Endodermal cell (in vitro differentiated cells): ENCODE results near the gene BACH2. TPM values are rescaled to one million over a fixed set of nuclear protein-coding genes. Genes with fewer than 3 reads are reported as not detected.

Experiments used
- DNase-seq: peaks from one replicate; pipeline ENCODE4 v3.0.0-alpha.2; 2017
- H3K27ac ChIP-seq: 2 replicates; pipeline ENCODE4 v1.5.1; 2013; ENCODE audit warnings: mild to moderate bottlenecking, low read depth, low read length, moderate library complexity
- H3K27me3 ChIP-seq: 2 replicates; pipeline ENCODE4 v1.6.1; 2013; ENCODE audit warnings: mild to moderate bottlenecking, low read length, moderate library complexity; ENCODE audit not compliant: insufficient read depth, control insufficient read depth, poor library complexity, severe bottlenecking
- H3K36me3 ChIP-seq: 2 replicates; pipeline ENCODE4 v1.7.0; 2013; ENCODE audit warnings: mild to moderate bottlenecking, low read length, moderate library complexity; ENCODE audit not compliant: control insufficient read depth, insufficient read depth
- H3K4me1 ChIP-seq: one replicate; pipeline ENCODE4 v1.7.0; 2013; ENCODE audit warnings: low read length; ENCODE audit not compliant: control insufficient read depth, insufficient read depth
- H3K4me3 ChIP-seq: 2 replicates; pipeline ENCODE4 v1.5.1; 2013; ENCODE audit warnings: mild to moderate bottlenecking, low read length, moderate library complexity
- H3K9ac ChIP-seq: 2 replicates; pipeline ENCODE4 v1.6.1; 2013; ENCODE audit warnings: mild to moderate bottlenecking, low read length, moderate library complexity; ENCODE audit not compliant: poor library complexity, severe bottlenecking; ENCODE audit errors: extremely low read depth
- H3K9me3 ChIP-seq: 2 replicates; pipeline ENCODE4 v1.6.1; 2013; ENCODE audit warnings: mild to moderate bottlenecking, low read length, moderate library complexity; ENCODE audit not compliant: control insufficient read depth
- H3K27ac Mint-ChIP-seq: 2 replicates; pipeline ENCODE4 v1.8.0; 2020; ENCODE audit warnings: mixed read lengths
- H3K27me3 Mint-ChIP-seq: 2 replicates; pipeline ENCODE4 v1.8.0; 2021; ENCODE audit warnings: mild to moderate bottlenecking, mixed read lengths; ENCODE audit not compliant: insufficient read depth
- H3K36me3 Mint-ChIP-seq: 2 replicates; pipeline ENCODE4 v1.8.0; 2020; ENCODE audit warnings: low read depth, mixed read lengths
- H3K4me1 Mint-ChIP-seq: 2 replicates; pipeline ENCODE4 v1.8.0; 2020; ENCODE audit warnings: mixed read lengths
- H3K4me3 Mint-ChIP-seq: 2 replicates; pipeline ENCODE4 v1.8.0; 2020; ENCODE audit warnings: mild to moderate bottlenecking, moderate library complexity, mixed read lengths
- H3K9me3 Mint-ChIP-seq: 2 replicates; pipeline ENCODE4 v1.8.0; 2020; ENCODE audit warnings: mild to moderate bottlenecking, mixed read lengths
- WGBS, 2 experiments: methylation state at CpG; one replicate each; pipeline versions ENCODE4 v1.1.5 to v1.1.7; 2013; ENCODE audit warnings: missing lambda C conversion rate in 2 of 2, mixed read lengths in 1 of 2; ENCODE audit not compliant: insufficient coverage in 1 of 2, insufficient read length in 1 of 2; 5-methylcytosine and 5-hydroxymethylcytosine counted together
- total RNA-seq, 2 donors: library from RNA; stranded (reverse); fragmentation: NEBNext Ultra II Directional in 1 of 2; extraction: Animal tissue kit (Norgen Biotek cat#: 25700) in 1 of 2; gene quantifications; 2 replicates in 1 of 2; 3 replicates in 1 of 2; pipeline ENCODE4 v1.2.1, GENCODE V29; 2021
- TF ChIP-seq, protein P1 (sequence below): fragments of 200-600 bp; sonication (generic); conservative IDR thresholded peaks from 2 replicates; pipeline ENCODE4 v1.5.0; 2021; ENCODE audit warnings: antibody characterized with exemption, mild to moderate bottlenecking

BACH2 gene
- total RNA-seq, 2 donors from 2014 or later, result 11.0 to 22.3 TPM

DNA sequence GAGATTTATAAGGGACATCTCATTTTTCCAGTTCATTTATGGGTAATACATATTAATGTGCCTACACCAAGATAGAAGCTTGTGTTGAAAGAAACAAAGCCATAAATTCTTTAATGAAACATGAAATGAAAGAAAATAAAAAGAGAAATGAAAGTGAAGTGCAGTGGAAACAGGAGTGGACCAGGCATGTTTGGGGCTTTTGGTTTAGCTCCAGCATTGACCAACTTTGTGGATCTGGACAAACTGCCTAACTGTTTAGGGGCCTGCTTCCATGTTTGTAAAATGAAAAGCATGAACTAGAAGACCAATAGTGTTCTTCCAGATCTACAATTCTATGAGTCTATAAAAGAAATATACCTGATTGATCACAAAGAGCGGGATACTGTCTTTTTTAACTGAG lies 277.4 kb downstream of the BACH2 start:
- no peak overlapping the region for H3K4me3 Mint-ChIP-seq
- H3K36me3 Mint-ChIP-seq, result peaks cover 12% of the 10 kb centered on the region
- Histone ChIP-seq H3K4me3 (no peak overlapping the region), H3K9me3 (peaks cover 7% of the 10 kb centered on the region), H3K4me1 (no peaks in the 10 kb centered on the region), H3K27ac (no peak overlapping the region), H3K27me3 (no peaks in the 10 kb centered on the region), H3K9ac (no peak overlapping the region), H3K36me3 (no peaks in the 10 kb centered on the region)
- TF ChIP-seq, protein P1, sequence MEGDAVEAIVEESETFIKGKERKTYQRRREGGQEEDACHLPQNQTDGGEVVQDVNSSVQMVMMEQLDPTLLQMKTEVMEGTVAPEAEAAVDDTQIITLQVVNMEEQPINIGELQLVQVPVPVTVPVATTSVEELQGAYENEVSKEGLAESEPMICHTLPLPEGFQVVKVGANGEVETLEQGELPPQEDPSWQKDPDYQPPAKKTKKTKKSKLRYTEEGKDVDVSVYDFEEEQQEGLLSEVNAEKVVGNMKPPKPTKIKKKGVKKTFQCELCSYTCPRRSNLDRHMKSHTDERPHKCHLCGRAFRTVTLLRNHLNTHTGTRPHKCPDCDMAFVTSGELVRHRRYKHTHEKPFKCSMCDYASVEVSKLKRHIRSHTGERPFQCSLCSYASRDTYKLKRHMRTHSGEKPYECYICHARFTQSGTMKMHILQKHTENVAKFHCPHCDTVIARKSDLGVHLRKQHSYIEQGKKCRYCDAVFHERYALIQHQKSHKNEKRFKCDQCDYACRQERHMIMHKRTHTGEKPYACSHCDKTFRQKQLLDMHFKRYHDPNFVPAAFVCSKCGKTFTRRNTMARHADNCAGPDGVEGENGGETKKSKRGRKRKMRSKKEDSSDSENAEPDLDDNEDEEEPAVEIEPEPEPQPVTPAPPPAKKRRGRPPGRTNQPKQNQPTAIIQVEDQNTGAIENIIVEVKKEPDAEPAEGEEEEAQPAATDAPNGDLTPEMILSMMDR, result no peak
- no peaks in the 10 kb centered on the region for H3K4me1 Mint-ChIP-seq
- H3K27me3 Mint-ChIP-seq, result no peaks in the 10 kb centered on the region
- H3K27ac Mint-ChIP-seq, result no peak overlapping the region
- 80 to 100% methylated on average over 1 of the region's 1 CpG for WGBS, 2 experiments
- no peak for DNase-seq
- H3K9me3 Mint-ChIP-seq, result peaks cover 3% of the 10 kb centered on the region

DNA sequence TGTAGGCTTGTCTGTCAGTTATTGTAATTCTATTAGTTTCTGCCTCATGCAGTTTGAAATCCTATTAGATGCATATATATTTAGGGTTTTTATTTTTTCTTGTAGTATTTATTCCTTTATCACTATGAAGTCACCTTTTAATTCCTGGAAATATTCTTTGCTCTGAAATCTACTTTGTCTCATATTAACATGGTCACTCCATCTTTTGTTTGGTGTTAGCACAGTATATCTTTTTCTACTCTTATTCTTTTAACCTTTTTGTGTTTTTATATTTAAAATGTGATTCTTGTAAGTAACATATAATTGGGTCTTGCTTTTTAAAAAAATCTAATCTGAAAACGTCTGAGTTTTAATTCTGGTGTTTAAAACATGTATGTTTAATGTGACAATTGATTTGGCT lies 280.8 kb downstream of the BACH2 start:
- 74 to 100% methylated on average over 1 of the region's 1 CpG for WGBS, 2 experiments
- no peak overlapping the region for H3K4me3 Mint-ChIP-seq
- no peaks in the 10 kb centered on the region for H3K27me3 Mint-ChIP-seq
- H3K27ac Mint-ChIP-seq, result no peak overlapping the region
- H3K9me3 Mint-ChIP-seq, result peaks cover 3% of the 10 kb centered on the region
- peaks cover 7% of the 10 kb centered on the region for H3K9me3 ChIP-seq
- H3K9ac ChIP-seq, result no peak overlapping the region
- H3K36me3 ChIP-seq, result no peaks in the 10 kb centered on the region
- TF ChIP-seq, protein P1, result no peak
- H3K27ac ChIP-seq, result no peak overlapping the region
- no peaks in the 10 kb centered on the region for H3K27me3 ChIP-seq
- no peaks in the 10 kb centered on the region for H3K4me1 ChIP-seq
- no peak for DNase-seq
- H3K4me3 ChIP-seq, result no peak overlapping the region
- H3K36me3 Mint-ChIP-seq, result peaks cover 12% of the 10 kb centered on the region
- no peaks in the 10 kb centered on the region for H3K4me1 Mint-ChIP-seq

DNA sequence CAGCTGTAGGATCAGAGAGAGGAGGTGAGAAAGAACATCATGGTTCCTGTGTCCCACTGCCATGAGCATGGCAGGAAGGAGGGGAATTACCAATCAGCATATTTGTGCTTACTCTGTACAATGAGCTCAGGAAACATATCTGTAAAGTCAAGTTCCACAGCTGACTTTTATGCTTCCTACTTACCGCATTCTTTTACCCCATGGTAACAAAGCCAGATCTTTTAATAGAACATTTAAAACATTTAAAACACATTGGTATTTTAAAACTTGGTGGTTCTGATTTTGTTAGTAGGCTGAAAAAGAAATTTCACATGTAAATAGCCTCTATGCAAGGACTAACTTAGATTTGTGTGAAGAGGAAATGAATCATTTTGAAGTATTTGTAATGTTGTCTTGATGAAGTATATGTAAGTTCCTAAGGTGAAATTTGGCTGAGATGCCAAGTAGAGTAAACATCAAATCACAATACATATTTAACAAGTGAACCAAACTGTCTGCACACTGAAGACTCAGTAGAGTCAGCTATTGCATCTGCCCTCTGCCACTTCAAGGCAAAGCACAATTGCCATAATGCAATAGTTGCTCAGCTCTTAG lies 287.6 kb downstream of the BACH2 start:
- Mint-ChIP-seq H3K9me3 (no peaks in the 10 kb centered on the region), H3K36me3 (peaks cover 18% of the 10 kb centered on the region), H3K27me3 (no peaks in the 10 kb centered on the region), H3K4me3 (no peak overlapping the region), H3K4me1 (peaks cover 4% of the 10 kb centered on the region), H3K27ac (no peak overlapping the region)
- Histone ChIP-seq H3K9me3 (no peaks in the 10 kb centered on the region), H3K4me1 (no peaks in the 10 kb centered on the region), H3K4me3 (no peak overlapping the region), H3K9ac (no peak overlapping the region), H3K27ac (no peak overlapping the region), H3K27me3 (no peaks in the 10 kb centered on the region), H3K36me3 (peaks cover 26% of the 10 kb centered on the region)
- DNase-seq, result no peak
- TF ChIP-seq, protein P1, result no peak
- 88% methylated on average over 1 of the region's 1 CpG; no CpG with 5 or more reads in 1 of the 2 experiments for WGBS, 2 experiments
